Cardiac muscle cell (in vitro differentiated cells and primary cell): ENCODE measurements around the gene MZB1. TPM values are rescaled to one million over a fixed set of nuclear protein-coding genes. Genes with fewer than 3 reads are reported as not detected.
A peak's percentile ranks its signal among the peaks of the same experiment; 100 is the strongest.
"Not testable (repeated sequence)": the region's sequence is repeated elsewhere in the genome, so short reads cannot be mapped to it uniquely, and the experiment has no call there.

ENCODE experiments used
- DNase-seq, 2 donors: peaks; one replicate each; pipeline versions ENCODE4 v3.0.0 to v3.0.0-alpha.2; 2010 to 2017; ENCODE audit warnings: low read depth in 1 of 2, low spot score in 1 of 2
- H3K27ac ChIP-seq: fragments of 200-600 bp; sonication (generic); 2 replicates; pipeline ENCODE4 v1.5.1; 2016
- H3K27me3 ChIP-seq: fragments of 200-600 bp; sonication (generic); 2 replicates; pipeline ENCODE4 v1.6.0; 2016; ENCODE audit warnings: control low read depth
- H3K36me3 ChIP-seq: fragments of 200-600 bp; sonication (generic); 2 replicates; pipeline ENCODE4 v1.5.1; 2016; ENCODE audit warnings: control low read depth
- H3K4me1 ChIP-seq: fragments of 200-600 bp; sonication (generic); 2 replicates; pipeline ENCODE4 v1.8.1; 2017; ENCODE audit warnings: low read depth, mild to moderate bottlenecking, mixed run types
- H3K4me3 ChIP-seq: fragments of 200-600 bp; sonication (generic); 2 replicates; pipeline ENCODE4 v1.5.1; 2016; ENCODE audit warnings: mild to moderate bottlenecking
- H3K9me3 ChIP-seq: fragments of 200-600 bp; sonication (generic); 2 replicates; pipeline ENCODE4 v1.5.1; 2017; ENCODE audit warnings: low read depth, mild to moderate bottlenecking, control low read depth
- CTCF ChIP-seq: IDR thresholded peaks from 2 replicates; pipeline ENCODE4 v1.5.1; 2012; ENCODE audit warnings: low read depth, mild to moderate bottlenecking, low read length
- polyA plus RNA-seq: library from polyadenylated mRNA; unstranded; fragments of >200 nt; fragmentation: Nextera tagmentation; extraction: Ambion mirVana; gene quantifications from 2 replicates; pipeline ENCODE4 v1.2.1, GENCODE V29; 2016
- total RNA-seq: library from RNA; depleted of rRNA; stranded (reverse); fragments of >200 nt; gene quantifications from 2 replicates; pipeline ENCODE4 v1.2.3, GENCODE V29; 2016

MZB1 gene
- total and polyA plus RNA-seq, 2 experiments from 2014 or later, result 1.3 to 5.3 TPM

- Histone ChIP-seq H3K4me3 (no peak overlapping the region), H3K36me3 (peaks cover 5% of the 10 kb centered on the region), H3K27me3 (no peaks in the 10 kb centered on the region), H3K27ac (no peak overlapping the region), H3K4me1 (no peaks in the 10 kb centered on the region), H3K9me3 (no peaks in the 10 kb centered on the region)
- DNase-seq, result no peak
- TF ChIP-seq CTCF, result no peak
Measured at GRCh38 chr5:139358064-139358463, 31.6 kb downstream of the MZB1 start.

GRCh38 chr5:139355900-139356299 lies 33.8 kb downstream of the MZB1 start:
- not testable (repeated sequence) for DNase-seq, H3K9me3 ChIP-seq, H3K36me3 ChIP-seq, H3K4me1 ChIP-seq, H3K27me3 ChIP-seq, H3K27ac ChIP-seq, H3K4me3 ChIP-seq

- no peaks in the 10 kb centered on the region for H3K27me3 ChIP-seq
- H3K4me1 ChIP-seq, result no peaks in the 10 kb centered on the region
- H3K27ac ChIP-seq, result no peak overlapping the region
- no peak for TF ChIP-seq CTCF
- DNase-seq, result no peak
- no peak overlapping the region for H3K4me3 ChIP-seq
- no peaks in the 10 kb centered on the region for H3K9me3 ChIP-seq
- peaks cover 5% of the 10 kb centered on the region for H3K36me3 ChIP-seq
Measured at GRCh38 chr5:139354186-139354585, 35.5 kb downstream of the MZB1 start.

GRCh38 chr5:139347863-139348262 lies 41.9 kb downstream of the MZB1 start:
- not testable (repeated sequence) for DNase-seq, H3K27me3 ChIP-seq, H3K36me3 ChIP-seq, H3K9me3 ChIP-seq, H3K27ac ChIP-seq, H3K4me1 ChIP-seq, H3K4me3 ChIP-seq

GRCh38 chr5:139345442-139345841 lies 44.3 kb downstream of the MZB1 start:
- not testable (repeated sequence) for H3K9me3 ChIP-seq, H3K27me3 ChIP-seq, H3K27ac ChIP-seq, DNase-seq, H3K4me3 ChIP-seq, H3K36me3 ChIP-seq
- H3K4me1 ChIP-seq, result peaks cover 12% of the 10 kb centered on the region

- DNase-seq, result no peak
- Histone ChIP-seq H3K27ac (no peak overlapping the region), H3K27me3 (no peaks in the 10 kb centered on the region), H3K4me3 (no peak overlapping the region), H3K36me3 (no peaks in the 10 kb centered on the region), H3K4me1 (peaks cover 12% of the 10 kb centered on the region), H3K9me3 (no peaks in the 10 kb centered on the region)
- no peak for TF ChIP-seq CTCF
Measured at GRCh38 chr5:139344177-139344576, 45.5 kb downstream of the MZB1 start.

- peak overlapping the region; percentile 75 for H3K4me3 ChIP-seq
Measured at GRCh38 chr5:139343476-139343875, 46.2 kb downstream of the MZB1 start.

More at GRCh38 chr5:139343476-139343875, 46.2 kb downstream of the MZB1 start:
- Histone ChIP-seq H3K36me3 (no peaks in the 10 kb centered on the region), H3K9me3 (no peaks in the 10 kb centered on the region), H3K27ac (peak overlapping the region; percentile 98), H3K27me3 (no peaks in the 10 kb centered on the region), H3K4me1 (peaks cover 12% of the 10 kb centered on the region)
- DNase-seq, result no peak
- TF ChIP-seq CTCF, result no peak
